MM.1S (cell line): Measurements from ENCODE around the gene CBARP.

Experiments
- DNase-seq: peaks from one replicate; pipeline ENCODE4 v3.0.0-alpha.2; 2015
- H2AFZ ChIP-seq: fragments of 300-600 bp; sonication (generic); 2 replicates; pipeline ENCODE4 v1.6.0; 2016; ENCODE audit warnings: antibody characterized with exemption, low read length
- H3F3A ChIP-seq: fragments of 300-600 bp; sonication (generic); 2 replicates; pipeline ENCODE4 v1.6.1; 2016; ENCODE audit warnings: mild to moderate bottlenecking, antibody characterized with exemption, low read length, moderate library complexity, mixed read lengths; ENCODE audit not compliant: insufficient read depth
- H3K27ac ChIP-seq: fragments of 300-600 bp; sonication (generic); 2 replicates; pipeline ENCODE4 v1.5.1; 2016; ENCODE audit warnings: mild to moderate bottlenecking, low read length
- H3K27me3 ChIP-seq: fragments of 300-600 bp; sonication (generic); replicated peaks from 2 replicates; pipeline ENCODE4 v1.6.0; 2016; ENCODE audit warnings: low read length; ENCODE audit not compliant: insufficient read depth
- H3K36me3 ChIP-seq: fragments of 300-600 bp; sonication (generic); replicated peaks from 2 replicates; pipeline ENCODE4 v1.6.1; 2016; ENCODE audit warnings: mild to moderate bottlenecking, low read length, mixed read lengths; ENCODE audit not compliant: insufficient read depth
- H3K4me1 ChIP-seq: fragments of 300-600 bp; sonication (generic); 2 replicates; pipeline ENCODE4 v1.6.1; 2016; ENCODE audit warnings: low read length, mixed read lengths
- H3K4me2 ChIP-seq: fragments of 300-600 bp; sonication (generic); 2 replicates; pipeline ENCODE4 v1.6.0; 2016; ENCODE audit warnings: low read depth, low read length
- H3K4me3 ChIP-seq: fragments of 300-600 bp; sonication (generic); 2 replicates; pipeline ENCODE4 v1.5.1; 2016; ENCODE audit warnings: low read length, mixed read lengths
- H3K79me2 ChIP-seq: fragments of 300-600 bp; sonication (generic); 2 replicates; pipeline ENCODE4 v1.6.1; 2016; ENCODE audit warnings: mixed run types, low read length, mixed read lengths
- H3K9ac ChIP-seq: fragments of 300-600 bp; sonication (generic); 2 replicates; pipeline ENCODE4 v1.6.1; 2016; ENCODE audit warnings: low read length, mixed read lengths
- H3K9me2 ChIP-seq: fragments of 300-600 bp; sonication (generic); replicated peaks from 2 replicates; pipeline ENCODE4 v1.6.1; 2016; ENCODE audit warnings: mild to moderate bottlenecking, low read length, mixed read lengths; ENCODE audit not compliant: insufficient read depth
- H3K9me3 ChIP-seq: fragments of 300-600 bp; sonication (generic); replicated peaks from 2 replicates; pipeline ENCODE4 v1.6.1; 2016; ENCODE audit warnings: mild to moderate bottlenecking, low read length, mixed read lengths; ENCODE audit not compliant: insufficient read depth
- H4K20me1 ChIP-seq: fragments of 300-600 bp; sonication (generic); 2 replicates; pipeline ENCODE4 v1.6.1; 2016; ENCODE audit warnings: mild to moderate bottlenecking, low read length, moderate library complexity, mixed read lengths; ENCODE audit not compliant: insufficient read depth
- EZH2 ChIP-seq: fragments of 300-600 bp; sonication (generic); optimal IDR thresholded peaks from 2 replicates; pipeline ENCODE3; 2017; ENCODE audit warnings: low read depth, mild to moderate bottlenecking, antibody characterized with exemption, low read length, mixed read lengths
- EZH2phosphoT487 ChIP-seq: fragments of 300-600 bp; sonication (generic); IDR thresholded peaks from 2 replicates; pipeline ENCODE4 v1.6.1; 2018; ENCODE audit warnings: antibody characterized with exemption, low read length
- TF ChIP-seq, protein P1 (sequence below): fragments of 300-600 bp; sonication (generic); IDR thresholded peaks from 2 replicates; pipeline ENCODE4 v1.5.1; 2016; ENCODE audit warnings: antibody characterized with exemption, low read length, mixed read lengths

Gene CBARP

DNA sequence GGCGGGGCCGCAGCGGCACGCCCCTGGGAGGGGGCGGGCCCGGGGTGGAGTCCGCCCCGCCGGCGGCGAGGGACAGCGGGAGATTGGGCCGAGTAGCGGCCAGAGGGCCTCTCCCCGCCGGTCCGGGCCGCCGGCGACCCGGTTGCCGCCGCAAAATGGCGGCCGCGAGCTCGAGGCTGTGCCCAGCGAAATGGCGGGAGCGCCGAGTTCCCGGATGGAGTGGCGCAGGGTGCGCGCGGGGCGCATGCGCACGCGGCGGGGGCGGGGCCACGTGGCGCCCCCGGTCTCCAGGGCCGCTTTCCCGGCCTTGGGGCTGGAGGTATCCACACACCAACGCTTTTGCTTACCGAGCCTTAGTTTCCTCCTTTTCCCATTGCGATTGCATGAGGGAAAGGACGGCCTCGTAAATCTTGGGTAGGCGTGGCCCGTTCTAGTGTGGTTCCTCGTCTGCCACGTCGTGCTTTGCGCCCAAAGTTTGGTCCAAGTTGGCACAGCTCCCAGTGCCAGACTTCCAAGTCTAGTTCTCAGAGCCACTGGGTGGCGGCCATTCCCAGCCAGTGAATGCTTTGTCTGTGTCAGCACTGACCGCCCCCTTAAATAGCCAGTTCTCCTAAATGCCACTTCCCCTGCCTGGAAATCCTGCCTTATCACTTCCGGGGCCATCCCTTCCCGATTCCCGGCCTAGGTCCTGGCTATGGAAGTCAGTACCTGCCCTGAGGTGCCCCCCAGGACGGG is 31.8 kb upstream of the CBARP start:
- Histone ChIP-seq H3K79me2 (peaks cover 52% of the 10 kb centered on the region), H3K9me3 (no peaks in the 10 kb centered on the region), H3K4me1 (peaks cover 40% of the 10 kb centered on the region), H3K36me3 (peaks cover 34% of the 10 kb centered on the region), H3F3A (peaks cover 44% of the 10 kb centered on the region), H3K4me3 (peak overlapping the region; percentile 92), H3K4me2 (peak overlapping the region; percentile 88), H3K27ac (peak overlapping the region; percentile 67), H2AFZ (no peak overlapping the region), H3K9me2 (no peaks in the 10 kb centered on the region), H4K20me1 (no peaks in the 10 kb centered on the region), H3K9ac (peak overlapping the region; percentile 82), H3K27me3 (0 out of 2 replicates have a peak, but pooled peaks cover 4% of the 10 kb centered on the region)
- peak; percentile 90 for DNase-seq
- TF ChIP-seq, protein P1, sequence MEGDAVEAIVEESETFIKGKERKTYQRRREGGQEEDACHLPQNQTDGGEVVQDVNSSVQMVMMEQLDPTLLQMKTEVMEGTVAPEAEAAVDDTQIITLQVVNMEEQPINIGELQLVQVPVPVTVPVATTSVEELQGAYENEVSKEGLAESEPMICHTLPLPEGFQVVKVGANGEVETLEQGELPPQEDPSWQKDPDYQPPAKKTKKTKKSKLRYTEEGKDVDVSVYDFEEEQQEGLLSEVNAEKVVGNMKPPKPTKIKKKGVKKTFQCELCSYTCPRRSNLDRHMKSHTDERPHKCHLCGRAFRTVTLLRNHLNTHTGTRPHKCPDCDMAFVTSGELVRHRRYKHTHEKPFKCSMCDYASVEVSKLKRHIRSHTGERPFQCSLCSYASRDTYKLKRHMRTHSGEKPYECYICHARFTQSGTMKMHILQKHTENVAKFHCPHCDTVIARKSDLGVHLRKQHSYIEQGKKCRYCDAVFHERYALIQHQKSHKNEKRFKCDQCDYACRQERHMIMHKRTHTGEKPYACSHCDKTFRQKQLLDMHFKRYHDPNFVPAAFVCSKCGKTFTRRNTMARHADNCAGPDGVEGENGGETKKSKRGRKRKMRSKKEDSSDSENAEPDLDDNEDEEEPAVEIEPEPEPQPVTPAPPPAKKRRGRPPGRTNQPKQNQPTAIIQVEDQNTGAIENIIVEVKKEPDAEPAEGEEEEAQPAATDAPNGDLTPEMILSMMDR, result no peak
- no peak for TF ChIP-seq EZH2
- no peak for TF ChIP-seq EZH2phosphoT487

DNA sequence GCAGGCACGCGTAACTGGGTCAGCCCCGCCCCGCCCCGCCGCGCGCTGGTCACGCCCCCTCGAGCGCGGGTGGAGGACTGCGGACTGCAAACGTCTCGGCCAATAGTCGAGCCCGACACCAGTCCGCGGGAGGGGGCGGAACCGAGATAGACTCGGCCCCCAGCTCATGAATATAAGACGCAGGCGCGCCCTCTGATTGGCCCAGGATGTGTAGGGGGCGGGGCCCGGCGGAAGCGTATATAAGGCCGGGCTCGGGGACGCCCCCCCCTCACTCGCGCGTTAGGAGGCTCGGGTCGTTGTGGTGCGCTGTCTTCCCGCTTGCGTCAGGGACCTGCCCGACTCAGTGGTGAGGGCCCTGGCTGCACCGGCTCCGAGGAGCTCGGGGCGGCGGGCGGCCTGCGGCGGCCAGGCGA is 31.3 kb upstream of the CBARP start, which contains the start of gene CIRBP:
Gene CIRBP (plus strand): TSS at position 268 of the 413 bp plus-strand sequence. CDS start 1,602 bp downstream, outside the sequence.
- peak; percentile 100 for DNase-seq
- Histone ChIP-seq H3K9ac (peak within 1 kb of the TSS; percentile 82), H3K4me1 (peaks cover 38% of the 10 kb centered on the region), H3K36me3 (peaks cover 29% of the 10 kb centered on the region), H2AFZ (0 out of 2 replicates have a peak within 1 kb of the TSS, but pooled peaks have one; percentile 31), H3K27ac (peak within 1 kb of the TSS; percentile 67), H3K27me3 (0 out of 2 replicates have a peak, but pooled peaks cover 4% of the 10 kb centered on the region), H3F3A (peaks cover 39% of the 10 kb centered on the region), H3K4me2 (peak within 1 kb of the TSS; percentile 88), H3K79me2 (peaks cover 46% of the 10 kb centered on the region), H4K20me1 (no peaks in the 10 kb centered on the region), H3K9me2 (no peaks in the 10 kb centered on the region), H3K4me3 (peak within 1 kb of the TSS; percentile 92), H3K9me3 (no peaks in the 10 kb centered on the region)
- TF ChIP-seq EZH2 (no peak), EZH2phosphoT487 (no peak)
- TF ChIP-seq, protein P1, result no peak

DNA sequence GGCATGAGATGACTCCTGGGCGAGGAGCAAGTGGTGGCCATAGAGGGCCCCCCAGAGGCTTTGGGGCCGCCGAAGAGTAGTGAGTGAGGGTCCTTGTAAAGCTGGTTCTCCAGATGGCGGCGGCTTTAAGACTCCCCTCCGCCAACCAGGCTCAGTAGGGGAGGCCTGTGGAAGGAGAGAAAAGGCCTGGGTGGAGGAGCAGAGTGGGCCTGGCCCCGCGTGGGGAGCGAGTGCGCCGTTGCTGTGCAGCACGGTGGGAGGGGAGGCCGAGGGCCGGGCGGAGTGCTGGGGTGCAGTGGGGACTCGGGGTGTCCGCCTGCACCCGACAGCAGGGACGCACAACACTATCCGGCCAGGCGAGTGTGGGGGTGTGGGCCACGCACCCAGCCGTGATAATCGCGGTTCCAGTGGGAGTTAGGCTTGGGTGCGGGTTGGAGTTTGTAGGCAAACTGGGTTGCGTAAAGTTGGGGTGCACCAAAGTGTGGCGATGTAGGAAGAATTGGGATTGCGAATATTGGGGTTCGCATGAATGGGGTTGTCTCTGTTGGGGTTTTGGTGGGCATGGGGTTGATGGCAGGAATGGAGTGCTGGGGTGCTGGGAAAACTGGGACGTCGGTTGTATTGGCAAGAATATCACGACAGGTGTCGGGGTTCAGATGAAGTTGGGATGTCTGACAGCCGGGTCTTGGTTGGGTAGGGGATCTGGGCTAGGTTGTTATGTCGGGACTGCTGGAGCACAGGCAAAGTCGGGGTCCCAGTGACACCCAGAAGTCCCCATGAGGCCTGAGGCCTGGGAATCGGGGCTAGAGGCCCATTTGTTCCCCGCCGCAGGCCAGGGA is 30.6 kb upstream of the CBARP start:
- Histone ChIP-seq H3K36me3 (peaks cover 25% of the 10 kb centered on the region), H3F3A (peaks cover 33% of the 10 kb centered on the region), H3K27ac (no peak overlapping the region), H3K9me3 (no peaks in the 10 kb centered on the region), H3K4me2 (peak overlapping the region; percentile 70), H4K20me1 (no peaks in the 10 kb centered on the region), H3K4me1 (peaks cover 38% of the 10 kb centered on the region), H3K4me3 (0 out of 2 replicates have a peak overlapping the region, but pooled peaks have one; percentile 21), H3K27me3 (0 out of 2 replicates have a peak, but pooled peaks cover 4% of the 10 kb centered on the region), H3K79me2 (peaks cover 40% of the 10 kb centered on the region), H3K9ac (no peak overlapping the region; the same call in 1 of the 2 replicates), H2AFZ (0 out of 2 replicates have a peak overlapping the region, but pooled peaks have one; percentile 31), H3K9me2 (no peaks in the 10 kb centered on the region)
- no peak for DNase-seq
- TF ChIP-seq, protein P1, result no peak
- TF ChIP-seq EZH2phosphoT487, result no peak
